IMR-90 (cell line): ENCODE measurements around the gene ANKHD1. TPM values are rescaled to one million over a fixed set of nuclear protein-coding genes. Genes with fewer than 3 reads are reported as not detected.

Experiments used
- ATAC-seq: fragments of 200-7000 bp; cut with Tn5 transposase; 2 replicates; pipeline ENCODE4 v1.9.1; 2020; ENCODE audit warnings: low read depth, mild to moderate bottlenecking, moderate library complexity
- BruUV-seq: library from RNA; stranded (reverse); fragments of 400-500 nt; replicated peaks from 2 replicates; lab custom pipeline; 2021; lab: Mats Ljungman, UMichigan
- CTCF ChIA-PET: fragments of 300-600 bp; formaldehyde crosslinking; extraction: SDS; loops from one replicate; lab custom pipeline; 2021; ENCODE audit warnings: antibody characterized with exemption; lab: Yijun Ruan, JAX
- POLR2A ChIA-PET: fragments of 300-600 bp; sonication (Branson Sonifier 250); formaldehyde crosslinking; loops from one replicate; lab custom pipeline; 2022; ENCODE audit warnings: antibody characterized with exemption; ENCODE audit not compliant: unreplicated experiment; lab: Charles Lee
- DNase-seq: peaks from one replicate; pipeline ENCODE4 v3.0.0; 2013
- H2AFZ ChIP-seq: replicated peaks from 2 replicates; pipeline ENCODE3; 2013; ENCODE audit warnings: low read length, mild to moderate bottlenecking; ENCODE audit not compliant: poor library complexity
- H2AK5ac ChIP-seq: 2 replicates; pipeline ENCODE4 v1.6.1; 2013; ENCODE audit warnings: low read depth, low read length, inconsistent platforms
- H2AK9ac ChIP-seq: replicated peaks from 2 replicates; pipeline ENCODE3; 2013; ENCODE audit warnings: mild to moderate bottlenecking, low read depth, low read length, moderate library complexity; ENCODE audit not compliant: poor library complexity
- H2BK120ac ChIP-seq: 2 replicates; pipeline ENCODE4 v1.6.1; 2013; ENCODE audit warnings: low read depth, low read length, inconsistent platforms
- H2BK15ac ChIP-seq: 3 replicates; pipeline ENCODE4 v1.6.1; 2013; ENCODE audit warnings: low read depth, low read length, inconsistent platforms
- H2BK20ac ChIP-seq: 2 replicates; pipeline ENCODE4 v1.6.1; 2013; ENCODE audit warnings: low read depth, mild to moderate bottlenecking, inconsistent platforms, low read length, moderate library complexity
- H2BK5ac ChIP-seq: 2 replicates; pipeline ENCODE4 v1.6.1; 2013; ENCODE audit warnings: mild to moderate bottlenecking, low read depth, low read length, inconsistent platforms; ENCODE audit not compliant: poor library complexity, severe bottlenecking
- H3K14ac ChIP-seq: replicated peaks from 2 replicates; pipeline ENCODE4 v1.6.1; 2013; ENCODE audit warnings: low read depth, low read length, inconsistent platforms
- H3K18ac ChIP-seq: 2 replicates; pipeline ENCODE4 v1.6.1; 2013; ENCODE audit warnings: low read depth, low read length, control low read depth
- H3K23ac ChIP-seq: 2 replicates; pipeline ENCODE4 v1.6.1; 2013; ENCODE audit warnings: low read depth, low read length, inconsistent platforms
- H3K27ac ChIP-seq: 2 replicates; pipeline ENCODE4 v1.5.1; 2013; ENCODE audit warnings: mild to moderate bottlenecking, control low read depth, low read length; ENCODE audit not compliant: insufficient read depth
- H3K27me3 ChIP-seq: 2 replicates; pipeline ENCODE4 v1.6.1; 2013; ENCODE audit warnings: low read length; ENCODE audit not compliant: control insufficient read depth, insufficient read depth
- H3K36me3 ChIP-seq: 2 replicates; pipeline ENCODE4 v1.6.1; 2013; ENCODE audit warnings: low read length, mixed read lengths; ENCODE audit not compliant: control insufficient read depth, insufficient read depth
- H3K4ac ChIP-seq: 2 replicates; pipeline ENCODE4 v1.6.1; 2013; ENCODE audit warnings: low read depth, low read length, inconsistent platforms
- H3K4me1 ChIP-seq: 2 replicates; pipeline ENCODE4 v1.6.1; 2013; ENCODE audit warnings: low read length, mixed read lengths; ENCODE audit not compliant: control insufficient read depth, insufficient read depth
- H3K4me2 ChIP-seq: 2 replicates; pipeline ENCODE4 v1.6.1; 2013; ENCODE audit warnings: low read depth, mild to moderate bottlenecking, control low read depth, low read length, moderate library complexity
- H3K4me3 ChIP-seq: 2 replicates; pipeline ENCODE4 v1.5.1; 2013; ENCODE audit warnings: low read depth, mild to moderate bottlenecking, control low read depth, low read length, moderate library complexity; ENCODE audit not compliant: insufficient read depth
- H3K56ac ChIP-seq: 2 replicates; pipeline ENCODE4 v1.6.1; 2013; ENCODE audit warnings: low read length, inconsistent platforms; ENCODE audit not compliant: insufficient read depth; ENCODE audit errors: extremely low read depth
- H3K79me1 ChIP-seq, 2 experiments: 2 replicates each; pipeline ENCODE4 v1.6.1; 2013; ENCODE audit warnings: low read length in 2 of 2, inconsistent platforms in 1 of 2, low read depth in 1 of 2
- H3K9ac ChIP-seq: 2 replicates; pipeline ENCODE4 v1.6.1; 2013; ENCODE audit warnings: low read depth, low read length, control low read depth
- H3K9me1 ChIP-seq: 2 replicates; pipeline ENCODE4 v1.6.1; 2013; ENCODE audit warnings: low read length, inconsistent platforms; ENCODE audit not compliant: insufficient read depth
- H3K9me3 ChIP-seq: 2 replicates; pipeline ENCODE4 v1.6.1; 2013; ENCODE audit warnings: low read length; ENCODE audit not compliant: control insufficient read depth, insufficient read depth
- H4K20me1 ChIP-seq: 2 replicates; pipeline ENCODE4 v1.6.1; 2013; ENCODE audit warnings: low read length, inconsistent platforms; ENCODE audit not compliant: insufficient read depth
- H4K5ac ChIP-seq: 2 replicates; pipeline ENCODE4 v1.6.1; 2013; ENCODE audit warnings: mild to moderate bottlenecking, low read depth, low read length, control low read depth
- H4K8ac ChIP-seq, 2 experiments: 2 replicates each; pipeline ENCODE4 v1.6.1; 2013; ENCODE audit warnings: low read depth in 2 of 2, low read length in 2 of 2, control low read depth in 1 of 2, inconsistent platforms in 1 of 2
- H4K91ac ChIP-seq: 2 replicates; pipeline ENCODE4 v1.6.1; 2013; ENCODE audit warnings: low read depth, low read length, inconsistent platforms; ENCODE audit not compliant: insufficient read depth
- CEBPB ChIP-seq: IDR thresholded peaks from 2 replicates; pipeline ENCODE4 v1.6.1; 2012; ENCODE audit warnings: low read depth, low read length, improper control_type of control experiment
- CHD1 ChIP-seq: IDR thresholded peaks from 2 replicates; pipeline ENCODE4 v1.6.1; 2012; ENCODE audit warnings: low read depth, low read length, improper control_type of control experiment
- ELK1 ChIP-seq: fragments of 150-350 bp; IDR thresholded peaks from 2 replicates; pipeline ENCODE4 v1.6.1; 2016; ENCODE audit warnings: low read depth, mild to moderate bottlenecking, low read length, moderate library complexity, borderline replicate concordance
- FOS ChIP-seq: fragments of 150-350 bp; IDR thresholded peaks from 2 replicates; pipeline ENCODE4 v1.6.1; 2016; ENCODE audit warnings: low read depth, low read length
- MAFK ChIP-seq: IDR thresholded peaks from 2 replicates; pipeline ENCODE4 v1.6.1; 2012; ENCODE audit warnings: low read depth, low read length, improper control_type of control experiment
- MXI1 ChIP-seq: IDR thresholded peaks from 2 replicates; pipeline ENCODE4 v1.6.1; 2012; ENCODE audit warnings: low read depth, mild to moderate bottlenecking, low read length, moderate library complexity, borderline replicate concordance
- NFE2L2 ChIP-seq: fragments of 150-350 bp; IDR thresholded peaks from 2 replicates; pipeline ENCODE4 v1.6.1; 2016; ENCODE audit warnings: low read depth, mild to moderate bottlenecking, low read length
- POLR2A ChIP-seq: IDR thresholded peaks from 2 replicates; pipeline ENCODE4 v1.6.1; 2012; ENCODE audit warnings: mild to moderate bottlenecking, low read depth, low read length
- SMC3 ChIP-seq: fragments of 150-350 bp; IDR thresholded peaks from 2 replicates; pipeline ENCODE4 v1.6.1; 2016; ENCODE audit warnings: low read depth, mild to moderate bottlenecking, antibody characterized with exemption, low read length, moderate library complexity
- WGBS, 2 experiments: methylation state at CpG; one replicate each; pipeline versions ENCODE4 v1.1.5 to v1.1.7; 2013; ENCODE audit warnings: missing lambda C conversion rate in 2 of 2; ENCODE audit not compliant: insufficient read length in 1 of 2; ENCODE audit errors: extremely low coverage in 2 of 2; 5-methylcytosine and 5-hydroxymethylcytosine counted together
- dilution Hi-C: fragments of 300-500 bp; cut with HindIII; formaldehyde crosslinking; loops from one replicate; pipeline ENCODE4 v1.14.3; 2018; ENCODE audit warnings: low sequenced_read_pairs; ENCODE audit not compliant: unreplicated experiment
- in situ Hi-C: fragments of 300-500 bp; cut with MboI; formaldehyde crosslinking; loops from 3 replicates; pipeline ENCODE4 v1.14.3; 2019; ENCODE audit warnings: low sequenced_read_pairs, inconsistent platforms, mixed read lengths
- intact Hi-C: fragments of 100-400 bp; cut with micrococcal nuclease; formaldehyde crosslinking; loops from 2 replicates; pipeline ENCODE4 v1.10.0; 2022
- polyA plus RNA-seq, 3 experiments: library from polyadenylated mRNA; depleted of rRNA; stranded (reverse); fragments of >200 nt; gene quantifications; 2 replicates each; pipeline ENCODE4 v1.2.3, GENCODE V29; 2012; ENCODE audit warnings: low replicate concordance in 1 of 3
- total RNA-seq: library from RNA; depleted of rRNA; stranded (reverse); fragments of >200 nt; gene quantifications from 2 replicates; pipeline ENCODE4 v1.2.3, GENCODE V29; 2012

Gene ANKHD1
- total and polyA plus RNA-seq, 2 of the 4 experiments (the other 2 are of a cell fraction), result 32.1 to 36.7 TPM

GRCh38 chr5:140371356-140372151 lies 30.1 kb upstream of the ANKHD1 start:
- Histone ChIP-seq H3K9me1 (no peaks in the 10 kb centered on the region), H3K27me3 (peaks cover 5% of the 10 kb centered on the region; the same call in 1 of the 2 replicates), H3K4me2 (no peak overlapping the region), H3K27ac (no peak overlapping the region), H3K9me3 (no peaks in the 10 kb centered on the region), H3K18ac (no peak overlapping the region), H2AK5ac (no peak overlapping the region), H2BK15ac (no peak overlapping the region), H3K56ac (no peak overlapping the region), H2AFZ (no peak overlapping the region), H2BK5ac (no peak overlapping the region), H2AK9ac (no peak overlapping the region), H3K4me1 (no peaks in the 10 kb centered on the region), H3K23ac (no peak overlapping the region), H3K9ac (no peak overlapping the region), H2BK120ac (no peak overlapping the region), H4K91ac (no peak overlapping the region), H3K4me3 (no peak overlapping the region), H4K8ac (no peak overlapping the region), H4K20me1 (no peaks in the 10 kb centered on the region), H4K5ac (no peak overlapping the region), H3K4ac (no peak overlapping the region), H3K79me1 (no peaks in the 10 kb centered on the region), H3K36me3 (no peaks in the 10 kb centered on the region), H2BK20ac (no peak overlapping the region), H3K14ac (no peak overlapping the region)
- WGBS, 2 experiments, result no CpG with 5 or more reads among the region's 3 CpGs
- in situ Hi-C loops (loop anchor here (25.0 kb wide), 1 partner anchor 584 kb away; the partner anchor contains the start of gene PSD2), intact Hi-C loops (loop anchor here (2.0 kb wide), 1 partner anchor 263 kb away; no protein-coding TSS in a partner anchor), dilution Hi-C loops (no loop called here)
- BruUV-seq, result no TSS peak
- POLR2A ChIA-PET, result no interaction called here
- TF ChIP-seq CHD1 (no peak), MAFK (no peak), NFE2L2 (no peak), MXI1 (no peak), POLR2A (no peak), SMC3 (no peak), ELK1 (no peak), CEBPB (no peak), FOS (no peak)
- no peak for ATAC-seq
- CTCF ChIA-PET, result interaction anchor here (2.2 to 2.4 kb wide), 2 partner anchors 8 to 12 kb away, joined by 10 to 13 read pairs; partner anchors contain the start of gene SLC4A9
- no peak for DNase-seq
